Ovary (tissue), 3 donors: ENCODE measurements around the gene RIBC2.

Experiments used
- CTCF ChIP-seq, 3 donors: fragments of 450-650 bp in 2 of 3; fragments of 200-600 bp in 1 of 3; IDR thresholded peaks; one replicate each; pipeline versions ENCODE4 v1.5.1 to v1.8.0; 2016 to 2022; ENCODE audit warnings: antibody characterized with exemption in 3 of 3, mild to moderate bottlenecking in 1 of 3
- EP300 ChIP-seq: sonication (generic); formaldehyde crosslinking; IDR thresholded peaks from one replicate; pipeline ENCODE4 v1.6.1; 2017; ENCODE audit warnings: antibody characterized with exemption
- POLR2A ChIP-seq: fragments of 450-650 bp; IDR thresholded peaks from one replicate; pipeline ENCODE4 v1.6.1; 2017; ENCODE audit warnings: antibody characterized with exemption, mild to moderate bottlenecking, moderate library complexity
- donor health status: DM: no; HTN: no; CAD: no.

- TF ChIP-seq CTCF (IDR thresholded peaks at IDR 0.05) (no peak), POLR2A (no peak), EP300 (no peak)
Observed at GRCh38 chr22:45430871-45431270, 17.4 kb downstream of the RIBC2 start.
